ENCODE data around the gene DOCK11.

DOCK11 gene

GRCh38 chrX:118530219-118530911 is 34.8 kb downstream of the DOCK11 start:
- DNase-seq (ENCODE audit: low read depth in 2 of 2): no peak

GRCh38 chrX:118534716-118535493 is 39.3 kb downstream of the DOCK11 start:
- DNase-seq (ENCODE audit: low read depth in 2 of 2): no peak

- no peak for DNase-seq (ENCODE audit: low read depth in 2 of 2)
Measured at GRCh38 chrX:118536204-118536603, 40.6 kb downstream of the DOCK11 start.

- no peak for DNase-seq (ENCODE audit: low read depth in 2 of 2)
Measured at GRCh38 chrX:118536687-118537461, 41.3 kb downstream of the DOCK11 start.

GRCh38 chrX:118538386-118538785 is 42.8 kb downstream of the DOCK11 start:
- DNase-seq (ENCODE audit: low read depth in 2 of 2): no peak

GRCh38 chrX:118540342-118540741 is 44.7 kb downstream of the DOCK11 start:
- no peak for DNase-seq (ENCODE audit: low read depth in 2 of 2)

- DNase-seq (ENCODE audit: low read depth in 2 of 2): no peak
Measured at GRCh38 chrX:118541482-118541881, 45.9 kb downstream of the DOCK11 start.

- no peak for DNase-seq (ENCODE audit: low read depth in 2 of 2)
Measured at GRCh38 chrX:118545510-118545909, 49.9 kb downstream of the DOCK11 start.

GRCh38 chrX:118548841-118549240 is 53.2 kb downstream of the DOCK11 start:
- DNase-seq (ENCODE audit: low read depth in 2 of 2): no peak

- DNase-seq (ENCODE audit: low read depth in 2 of 2): no peak
Measured at GRCh38 chrX:118550792-118551191, 55.2 kb downstream of the DOCK11 start.

- DNase-seq (ENCODE audit: low read depth in 2 of 2): no peak
Measured at GRCh38 chrX:118551426-118551825, 55.8 kb downstream of the DOCK11 start.

GRCh38 chrX:118552121-118552900 is 56.7 kb downstream of the DOCK11 start:
- DNase-seq (ENCODE audit: low read depth in 2 of 2): no peak

GRCh38 chrX:118553042-118553710 is 57.6 kb downstream of the DOCK11 start:
- DNase-seq (ENCODE audit: low read depth in 2 of 2): no peak

- no peak for DNase-seq (ENCODE audit: low read depth in 2 of 2)
Measured at GRCh38 chrX:118554511-118554910, 58.9 kb downstream of the DOCK11 start.

GRCh38 chrX:118558926-118559325 is 63.3 kb downstream of the DOCK11 start:
- no peak for DNase-seq (ENCODE audit: low read depth in 2 of 2)

GRCh38 chrX:118560489-118560888 is 64.9 kb downstream of the DOCK11 start:
- DNase-seq (ENCODE audit: low read depth in 2 of 2): no peak

- DNase-seq (ENCODE audit: low read depth in 2 of 2): no peak
Measured at GRCh38 chrX:118562582-118563164, 67.1 kb downstream of the DOCK11 start.

- DNase-seq (ENCODE audit: low read depth in 2 of 2): no peak
Measured at GRCh38 chrX:118564498-118564897, 68.9 kb downstream of the DOCK11 start.

GRCh38 chrX:118565853-118566252 is 70.2 kb downstream of the DOCK11 start:
- no peak for DNase-seq (ENCODE audit: low read depth in 2 of 2)

- DNase-seq (ENCODE audit: low read depth in 2 of 2): no peak
Measured at GRCh38 chrX:118566359-118566758, 70.7 kb downstream of the DOCK11 start.

- DNase-seq (ENCODE audit: low read depth in 2 of 2): no peak
Measured at GRCh38 chrX:118569676-118570075, 74.1 kb downstream of the DOCK11 start.
